IMR-90 (cell line): ENCODE data around the gene SKAP1. TPM values are rescaled to one million over a fixed set of nuclear protein-coding genes. Genes with fewer than 3 reads are reported as not detected.

Source experiments
- ATAC-seq: fragments of 200-7000 bp; cut with Tn5 transposase; 2 replicates; pipeline ENCODE4 v1.9.1; 2020; ENCODE audit warnings: low read depth, mild to moderate bottlenecking, moderate library complexity
- BruUV-seq: library from RNA; stranded (reverse); fragments of 400-500 nt; replicated peaks from 2 replicates; lab custom pipeline; 2021; lab: Mats Ljungman, UMichigan
- CTCF ChIA-PET: fragments of 300-600 bp; formaldehyde crosslinking; extraction: SDS; loops from one replicate; lab custom pipeline; 2021; ENCODE audit warnings: antibody characterized with exemption; lab: Yijun Ruan, JAX
- POLR2A ChIA-PET: fragments of 300-600 bp; sonication (Branson Sonifier 250); formaldehyde crosslinking; loops from one replicate; lab custom pipeline; 2022; ENCODE audit warnings: antibody characterized with exemption; ENCODE audit not compliant: unreplicated experiment; lab: Charles Lee
- DNase-seq: peaks from one replicate; pipeline ENCODE4 v3.0.0; 2013
- H2AFZ ChIP-seq: replicated peaks from 2 replicates; pipeline ENCODE3; 2013; ENCODE audit warnings: low read length, mild to moderate bottlenecking; ENCODE audit not compliant: poor library complexity
- H2AK5ac ChIP-seq: 2 replicates; pipeline ENCODE4 v1.6.1; 2013; ENCODE audit warnings: low read depth, low read length, inconsistent platforms
- H2AK9ac ChIP-seq: replicated peaks from 2 replicates; pipeline ENCODE3; 2013; ENCODE audit warnings: mild to moderate bottlenecking, low read depth, low read length, moderate library complexity; ENCODE audit not compliant: poor library complexity
- H2BK120ac ChIP-seq: 2 replicates; pipeline ENCODE4 v1.6.1; 2013; ENCODE audit warnings: low read depth, low read length, inconsistent platforms
- H2BK15ac ChIP-seq: 3 replicates; pipeline ENCODE4 v1.6.1; 2013; ENCODE audit warnings: low read depth, low read length, inconsistent platforms
- H2BK20ac ChIP-seq: 2 replicates; pipeline ENCODE4 v1.6.1; 2013; ENCODE audit warnings: low read depth, mild to moderate bottlenecking, inconsistent platforms, low read length, moderate library complexity
- H2BK5ac ChIP-seq: 2 replicates; pipeline ENCODE4 v1.6.1; 2013; ENCODE audit warnings: mild to moderate bottlenecking, low read depth, low read length, inconsistent platforms; ENCODE audit not compliant: poor library complexity, severe bottlenecking
- H3K14ac ChIP-seq: replicated peaks from 2 replicates; pipeline ENCODE4 v1.6.1; 2013; ENCODE audit warnings: low read depth, low read length, inconsistent platforms
- H3K18ac ChIP-seq: 2 replicates; pipeline ENCODE4 v1.6.1; 2013; ENCODE audit warnings: low read depth, low read length, control low read depth
- H3K23ac ChIP-seq: 2 replicates; pipeline ENCODE4 v1.6.1; 2013; ENCODE audit warnings: low read depth, low read length, inconsistent platforms
- H3K27ac ChIP-seq: 2 replicates; pipeline ENCODE4 v1.5.1; 2013; ENCODE audit warnings: mild to moderate bottlenecking, control low read depth, low read length; ENCODE audit not compliant: insufficient read depth
- H3K27me3 ChIP-seq: 2 replicates; pipeline ENCODE4 v1.6.1; 2013; ENCODE audit warnings: low read length; ENCODE audit not compliant: control insufficient read depth, insufficient read depth
- H3K36me3 ChIP-seq: 2 replicates; pipeline ENCODE4 v1.6.1; 2013; ENCODE audit warnings: low read length, mixed read lengths; ENCODE audit not compliant: control insufficient read depth, insufficient read depth
- H3K4ac ChIP-seq: 2 replicates; pipeline ENCODE4 v1.6.1; 2013; ENCODE audit warnings: low read depth, low read length, inconsistent platforms
- H3K4me1 ChIP-seq: 2 replicates; pipeline ENCODE4 v1.6.1; 2013; ENCODE audit warnings: low read length, mixed read lengths; ENCODE audit not compliant: control insufficient read depth, insufficient read depth
- H3K4me2 ChIP-seq: 2 replicates; pipeline ENCODE4 v1.6.1; 2013; ENCODE audit warnings: low read depth, mild to moderate bottlenecking, control low read depth, low read length, moderate library complexity
- H3K4me3 ChIP-seq: 2 replicates; pipeline ENCODE4 v1.5.1; 2013; ENCODE audit warnings: low read depth, mild to moderate bottlenecking, control low read depth, low read length, moderate library complexity; ENCODE audit not compliant: insufficient read depth
- H3K56ac ChIP-seq: 2 replicates; pipeline ENCODE4 v1.6.1; 2013; ENCODE audit warnings: low read length, inconsistent platforms; ENCODE audit not compliant: insufficient read depth; ENCODE audit errors: extremely low read depth
- H3K79me1 ChIP-seq, 2 experiments: 2 replicates each; pipeline ENCODE4 v1.6.1; 2013; ENCODE audit warnings: low read length in 2 of 2, inconsistent platforms in 1 of 2, low read depth in 1 of 2
- H3K9ac ChIP-seq: 2 replicates; pipeline ENCODE4 v1.6.1; 2013; ENCODE audit warnings: low read depth, low read length, control low read depth
- H3K9me1 ChIP-seq: 2 replicates; pipeline ENCODE4 v1.6.1; 2013; ENCODE audit warnings: low read length, inconsistent platforms; ENCODE audit not compliant: insufficient read depth
- H3K9me3 ChIP-seq: 2 replicates; pipeline ENCODE4 v1.6.1; 2013; ENCODE audit warnings: low read length; ENCODE audit not compliant: control insufficient read depth, insufficient read depth
- H4K20me1 ChIP-seq: 2 replicates; pipeline ENCODE4 v1.6.1; 2013; ENCODE audit warnings: low read length, inconsistent platforms; ENCODE audit not compliant: insufficient read depth
- H4K5ac ChIP-seq: 2 replicates; pipeline ENCODE4 v1.6.1; 2013; ENCODE audit warnings: mild to moderate bottlenecking, low read depth, low read length, control low read depth
- H4K8ac ChIP-seq, 2 experiments: 2 replicates each; pipeline ENCODE4 v1.6.1; 2013; ENCODE audit warnings: low read depth in 2 of 2, low read length in 2 of 2, control low read depth in 1 of 2, inconsistent platforms in 1 of 2
- H4K91ac ChIP-seq: 2 replicates; pipeline ENCODE4 v1.6.1; 2013; ENCODE audit warnings: low read depth, low read length, inconsistent platforms; ENCODE audit not compliant: insufficient read depth
- BHLHE40 ChIP-seq: fragments of 150-350 bp; IDR thresholded peaks from 2 replicates; pipeline ENCODE4 v1.6.1; 2016; ENCODE audit warnings: mild to moderate bottlenecking, low read depth, low read length
- CEBPB ChIP-seq: IDR thresholded peaks from 2 replicates; pipeline ENCODE4 v1.6.1; 2012; ENCODE audit warnings: low read depth, low read length, improper control_type of control experiment
- CTCF ChIP-seq: conservative IDR thresholded peaks from 2 replicates; pipeline ENCODE4 v1.5.1; 2012; ENCODE audit warnings: mild to moderate bottlenecking, low read depth, low read length, improper control_type of control experiment
- FOS ChIP-seq: fragments of 150-350 bp; IDR thresholded peaks from 2 replicates; pipeline ENCODE4 v1.6.1; 2016; ENCODE audit warnings: low read depth, low read length
- MXI1 ChIP-seq: IDR thresholded peaks from 2 replicates; pipeline ENCODE4 v1.6.1; 2012; ENCODE audit warnings: low read depth, mild to moderate bottlenecking, low read length, moderate library complexity, borderline replicate concordance
- POLR2A ChIP-seq: IDR thresholded peaks from 2 replicates; pipeline ENCODE4 v1.6.1; 2012; ENCODE audit warnings: mild to moderate bottlenecking, low read depth, low read length
- RAD21 ChIP-seq: IDR thresholded peaks from 2 replicates; pipeline ENCODE4 v1.6.1; 2012; ENCODE audit warnings: low read length, improper control_type of control experiment
- RCOR1 ChIP-seq: IDR thresholded peaks from 2 replicates; pipeline ENCODE4 v1.6.1; 2012; ENCODE audit warnings: mild to moderate bottlenecking, low read length, improper control_type of control experiment; ENCODE audit not compliant: insufficient replicate concordance
- RFX5 ChIP-seq: IDR thresholded peaks from 2 replicates; pipeline ENCODE4 v1.8.0; 2012; ENCODE audit warnings: low read depth, mild to moderate bottlenecking, low read length, moderate library complexity
- SMC3 ChIP-seq: fragments of 150-350 bp; IDR thresholded peaks from 2 replicates; pipeline ENCODE4 v1.6.1; 2016; ENCODE audit warnings: low read depth, mild to moderate bottlenecking, antibody characterized with exemption, low read length, moderate library complexity
- USF2 ChIP-seq: fragments of 150-350 bp; IDR thresholded peaks from 2 replicates; pipeline ENCODE4 v1.6.1; 2017; ENCODE audit warnings: mild to moderate bottlenecking, antibody characterized with exemption, low read length, low read depth
- WGBS, 2 experiments: methylation state at CpG; one replicate each; pipeline versions ENCODE4 v1.1.5 to v1.1.7; 2013; ENCODE audit warnings: missing lambda C conversion rate in 2 of 2; ENCODE audit not compliant: insufficient read length in 1 of 2; ENCODE audit errors: extremely low coverage in 2 of 2; 5-methylcytosine and 5-hydroxymethylcytosine counted together
- dilution Hi-C: fragments of 300-500 bp; cut with HindIII; formaldehyde crosslinking; loops from one replicate; pipeline ENCODE4 v1.14.3; 2018; ENCODE audit warnings: low sequenced_read_pairs; ENCODE audit not compliant: unreplicated experiment
- in situ Hi-C: fragments of 300-500 bp; cut with MboI; formaldehyde crosslinking; loops from 3 replicates; pipeline ENCODE4 v1.14.3; 2019; ENCODE audit warnings: low sequenced_read_pairs, inconsistent platforms, mixed read lengths
- intact Hi-C: fragments of 100-400 bp; cut with micrococcal nuclease; formaldehyde crosslinking; loops from 2 replicates; pipeline ENCODE4 v1.10.0; 2022
- polyA plus RNA-seq, 3 experiments: library from polyadenylated mRNA; depleted of rRNA; stranded (reverse); fragments of >200 nt; gene quantifications; 2 replicates each; pipeline ENCODE4 v1.2.3, GENCODE V29; 2012; ENCODE audit warnings: low replicate concordance in 1 of 3
- total RNA-seq: library from RNA; depleted of rRNA; stranded (reverse); fragments of >200 nt; gene quantifications from 2 replicates; pipeline ENCODE4 v1.2.3, GENCODE V29; 2012

SKAP1 gene
- total and polyA plus RNA-seq, 2 of the 4 experiments (the other 2 are of a cell fraction) = not detected

GRCh38 chr17:48420823-48421222 is 9.2 kb downstream of the SKAP1 start:
- Histone ChIP-seq H3K36me3 (no peaks in the 10 kb centered on the region), H3K79me1 (no peaks in the 10 kb centered on the region), H2BK20ac (no peak overlapping the region), H3K4me1 (no peaks in the 10 kb centered on the region), H3K4me3 (no peak overlapping the region), H4K91ac (no peak overlapping the region), H2BK15ac (no peak overlapping the region), H3K4me2 (no peak overlapping the region), H3K27me3 (peaks cover 25% of the 10 kb centered on the region), H4K20me1 (no peaks in the 10 kb centered on the region), H3K9ac (no peak overlapping the region), H3K56ac (no peak overlapping the region), H3K9me3 (no peaks in the 10 kb centered on the region), H2AFZ (no peak overlapping the region), H3K27ac (no peak overlapping the region), H4K5ac (no peak overlapping the region), H3K23ac (no peak overlapping the region), H3K18ac (no peak overlapping the region), H3K9me1 (no peaks in the 10 kb centered on the region), H2BK5ac (no peak overlapping the region), H2AK9ac (no peak overlapping the region), H4K8ac (no peak overlapping the region), H2BK120ac (no peak overlapping the region), H3K4ac (no peak overlapping the region), H2AK5ac (no peak overlapping the region), H3K14ac (no peak overlapping the region)
- intact Hi-C loops (no loop called here), in situ Hi-C loops (no loop called here), dilution Hi-C loops (no loop called here)
- no TSS peak for BruUV-seq
- no peak for ATAC-seq
- no peak for DNase-seq
- ChIA-PET CTCF (no interaction called here), POLR2A (no interaction called here)
- WGBS, 2 experiments = 0% methylated on average over 1 of the region's 4 CpGs; no CpG with 5 or more reads in 1 of the 2 experiments
- TF ChIP-seq RCOR1 = no peak
- TF ChIP-seq BHLHE40 = no peak
- no peak for TF ChIP-seq CTCF
- TF ChIP-seq SMC3 = no peak
- TF ChIP-seq RFX5 = no peak
- TF ChIP-seq MXI1 = no peak
- TF ChIP-seq POLR2A = no peak
- TF ChIP-seq RAD21 = no peak
- no peak for TF ChIP-seq CEBPB
- no peak for TF ChIP-seq FOS
- TF ChIP-seq USF2 = no peak
